Esophagus squamous epithelium (tissue), 5 donors: Measurements from ENCODE around the gene FOXP4. TPM values are rescaled to one million over a fixed set of nuclear protein-coding genes. Genes with fewer than 3 reads are reported as not detected.

Source experiments
- DNase-seq: peaks from one replicate; lab custom pipeline; 2025; lab: John Stamatoyannopoulos, UW
- H3K27ac ChIP-seq, 4 donors: fragments of 200-600 bp; sonication (generic); one replicate each; pipeline ENCODE4 v1.5.1; 2016 to 2019; ENCODE audit warnings: mild to moderate bottlenecking in 1 of 4
- H3K27me3 ChIP-seq, 4 donors: fragments of 200-600 bp; sonication (generic); 1 replicate in 3 of 4; 2 replicates in 1 of 4; pipeline versions ENCODE4 v1.5.1 to v1.6.0; 2017 to 2021; ENCODE audit warnings: antibody characterized with exemption in 1 of 4
- H3K36me3 ChIP-seq, 3 donors: fragments of 200-600 bp; sonication (generic); one replicate each; pipeline ENCODE4 v1.5.1; 2016 to 2019
- H3K4me1 ChIP-seq, 3 donors: fragments of 200-600 bp; sonication (generic); one replicate each; pipeline ENCODE4 v1.5.1; 2017 to 2019
- H3K4me3 ChIP-seq, 4 donors: fragments of 200-600 bp; sonication (generic); 1 replicate in 3 of 4; 2 replicates in 1 of 4; pipeline ENCODE4 v1.5.1; 2016 to 2019; ENCODE audit warnings: mild to moderate bottlenecking in 2 of 4, moderate library complexity in 1 of 4
- H3K9me3 ChIP-seq, 3 donors: fragments of 200-600 bp; sonication (generic); one replicate each; pipeline ENCODE4 v1.5.1; 2016 to 2019
- POLR2A ChIP-seq, 4 donors: fragments of 450-650 bp; IDR thresholded peaks; one replicate each; pipeline ENCODE4 v1.6.1; 2017; ENCODE audit warnings: antibody characterized with exemption in 4 of 4, mild to moderate bottlenecking in 4 of 4, moderate library complexity in 3 of 4
- WGBS, 2 donors: methylation state at CpG; one replicate each; pipeline ENCODE4 v1.1.5; 2018; 5-methylcytosine and 5-hydroxymethylcytosine counted together
- intact Hi-C: fragments of 100-400 bp; cut with DNase I; formaldehyde crosslinking; loops from one replicate; pipeline ENCODE4 v1.15.0; 2022
- total RNA-seq, 4 donors: library from RNA; depleted of rRNA; stranded (reverse); fragments of >200 nt; gene quantifications; one replicate each; pipeline ENCODE4 v1.1.0, GENCODE V29; 2016
- TF ChIP-seq, protein P1 (sequence below), 6 experiments: fragments of 450-650 bp in 4 of 6; fragments of 200-600 bp in 2 of 6; sonication (generic) in 2 of 6; IDR thresholded peaks; one replicate each; pipeline ENCODE4 v1.5.1; 2016 to 2019; ENCODE audit warnings: antibody characterized with exemption in 6 of 6, mild to moderate bottlenecking in 4 of 6, moderate library complexity in 4 of 6
- donor health status: DM: yes; HTN: yes; CAD: no.

Gene FOXP4
- total RNA-seq, 4 donors from 2014 or later = 2.2 to 10.3 (median 6.8) TPM

DNA sequence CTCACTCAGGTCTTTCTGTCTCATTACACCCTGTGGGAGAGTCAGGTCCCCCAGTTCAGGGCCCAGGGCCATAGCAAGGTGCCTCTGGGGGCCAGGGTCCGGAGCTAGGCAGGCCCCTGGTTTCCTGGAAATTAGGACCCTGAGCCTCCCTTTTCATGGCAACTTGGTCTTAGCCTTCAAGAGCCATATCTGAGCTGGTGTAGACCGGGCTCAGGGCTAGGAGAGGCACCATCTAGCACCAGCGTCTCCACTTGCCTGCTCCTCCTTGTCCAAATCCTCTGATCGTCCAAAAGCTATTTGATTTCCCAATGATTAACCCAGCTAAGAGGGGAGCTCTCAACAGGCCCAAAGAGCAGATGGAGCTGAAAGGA is 97.7 kb downstream of the FOXP4 start:
- Histone ChIP-seq H3K4me1 (peaks cover 2 to 37% (median 4%) of the 10 kb centered on the region in 3 donors), H3K4me3 (no peak overlapping the region), H3K27me3 (peaks cover 0 to 14% (median 0%) of the 10 kb centered on the region in 4 donors), H3K9me3 (no peaks in the 10 kb centered on the region), H3K27ac (no peak overlapping the region), H3K36me3 (peaks cover 0 to 38% (median 0%) of the 10 kb centered on the region in 3 donors)
- intact Hi-C loops = no loop called here
- TF ChIP-seq POLR2A (IDR thresholded peaks at IDR 0.05) = no peak
- TF ChIP-seq, protein P1, sequence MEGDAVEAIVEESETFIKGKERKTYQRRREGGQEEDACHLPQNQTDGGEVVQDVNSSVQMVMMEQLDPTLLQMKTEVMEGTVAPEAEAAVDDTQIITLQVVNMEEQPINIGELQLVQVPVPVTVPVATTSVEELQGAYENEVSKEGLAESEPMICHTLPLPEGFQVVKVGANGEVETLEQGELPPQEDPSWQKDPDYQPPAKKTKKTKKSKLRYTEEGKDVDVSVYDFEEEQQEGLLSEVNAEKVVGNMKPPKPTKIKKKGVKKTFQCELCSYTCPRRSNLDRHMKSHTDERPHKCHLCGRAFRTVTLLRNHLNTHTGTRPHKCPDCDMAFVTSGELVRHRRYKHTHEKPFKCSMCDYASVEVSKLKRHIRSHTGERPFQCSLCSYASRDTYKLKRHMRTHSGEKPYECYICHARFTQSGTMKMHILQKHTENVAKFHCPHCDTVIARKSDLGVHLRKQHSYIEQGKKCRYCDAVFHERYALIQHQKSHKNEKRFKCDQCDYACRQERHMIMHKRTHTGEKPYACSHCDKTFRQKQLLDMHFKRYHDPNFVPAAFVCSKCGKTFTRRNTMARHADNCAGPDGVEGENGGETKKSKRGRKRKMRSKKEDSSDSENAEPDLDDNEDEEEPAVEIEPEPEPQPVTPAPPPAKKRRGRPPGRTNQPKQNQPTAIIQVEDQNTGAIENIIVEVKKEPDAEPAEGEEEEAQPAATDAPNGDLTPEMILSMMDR (IDR thresholded peaks at IDR 0.05) = no peak
- no peak for DNase-seq
- WGBS, 2 donors = 50 to 80% methylated on average over 2 of the region's 4 CpGs

DNA sequence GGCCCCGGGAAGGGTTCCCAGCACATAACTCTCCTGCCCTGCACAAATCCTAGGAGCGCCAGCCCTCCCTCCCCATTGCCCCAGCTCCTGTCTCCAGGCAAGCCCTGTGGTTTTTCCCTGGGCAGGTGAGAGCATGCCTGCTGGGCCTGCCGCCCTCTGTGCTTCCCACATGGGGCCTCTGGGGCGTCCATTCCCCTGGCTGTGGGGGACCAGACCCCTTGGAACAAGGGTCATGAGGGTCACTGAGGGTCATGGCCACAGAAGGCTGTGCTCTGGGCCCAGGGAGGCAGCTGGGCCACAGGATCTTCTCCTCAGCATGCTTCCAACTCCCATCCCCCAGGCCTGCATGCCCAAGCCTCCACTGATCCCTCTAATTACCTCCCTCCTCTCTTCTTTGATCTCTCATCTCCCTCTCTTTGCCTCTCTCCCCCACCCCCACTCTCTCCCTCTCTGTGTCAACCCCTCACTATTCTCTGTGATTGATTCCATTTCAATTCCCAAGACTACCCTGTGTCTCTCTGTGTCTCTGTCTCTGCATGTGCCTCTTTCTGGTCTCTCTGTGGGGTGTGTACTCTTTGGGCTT is 98.2 kb downstream of the FOXP4 start:
- peaks cover 0 to 32% (median 4%) of the 10 kb centered on the region in 3 donors for H3K4me1 ChIP-seq
- DNase-seq = no peak
- TF ChIP-seq, protein P1 (IDR thresholded peaks at IDR 0.05) = no peak
- TF ChIP-seq POLR2A (IDR thresholded peaks at IDR 0.05) = no peak

DNA sequence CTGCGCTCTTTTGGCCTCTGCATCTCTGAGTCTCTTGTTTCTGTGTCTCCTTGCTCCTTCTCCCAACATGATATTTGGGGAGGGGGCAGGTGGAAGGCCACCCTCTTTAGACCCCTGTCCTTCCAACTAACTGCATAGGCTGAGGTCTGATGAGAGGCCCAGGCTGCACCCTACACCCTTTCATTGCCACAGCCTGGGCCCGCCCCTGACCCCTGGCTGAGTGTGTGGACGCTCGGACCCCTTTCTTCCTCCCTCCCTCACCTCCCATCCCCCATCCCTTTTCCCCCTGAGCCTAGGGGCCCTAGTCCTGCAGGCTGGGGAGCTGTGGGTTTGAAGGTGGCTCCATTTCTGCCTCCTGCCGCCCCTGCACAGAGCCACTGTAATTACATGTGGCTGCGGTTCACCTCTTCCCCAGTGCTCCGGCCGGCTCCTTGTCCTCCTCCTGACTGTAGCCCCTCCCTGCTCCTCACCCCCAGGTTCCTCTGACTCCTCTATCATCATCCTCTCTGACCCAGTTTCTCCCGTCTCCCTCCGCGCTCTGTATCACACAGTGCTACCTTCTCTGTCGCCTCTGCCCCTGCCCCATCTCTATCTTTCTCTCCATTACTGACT is 98.9 kb downstream of the FOXP4 start:
- 83 to 93% methylated on average over 12 of the region's 12 CpGs for WGBS, 2 donors
- no peak overlapping the region for H3K27ac ChIP-seq
- intact Hi-C loops = no loop called here
- H3K27me3 ChIP-seq = peaks cover 0 to 4% (median 0%) of the 10 kb centered on the region in 4 donors
- no peak overlapping the region for H3K4me3 ChIP-seq
- H3K4me1 ChIP-seq = peaks cover 0 to 26% (median 4%) of the 10 kb centered on the region in 3 donors
- peaks cover 0 to 45% (median 0%) of the 10 kb centered on the region in 3 donors for H3K36me3 ChIP-seq
- TF ChIP-seq POLR2A (IDR thresholded peaks at IDR 0.05) = no peak
- TF ChIP-seq, protein P1 (IDR thresholded peaks at IDR 0.05) = no peak
- DNase-seq = no peak
- H3K9me3 ChIP-seq = no peaks in the 10 kb centered on the region

More for the DNA sequence above, 98.2 kb downstream of the FOXP4 start:
- Histone ChIP-seq H3K27ac (no peak overlapping the region), H3K36me3 (peaks cover 0 to 43% (median 0%) of the 10 kb centered on the region in 3 donors), H3K4me3 (no peak overlapping the region), H3K9me3 (no peaks in the 10 kb centered on the region), H3K27me3 (peaks cover 0 to 9% (median 0%) of the 10 kb centered on the region in 4 donors)
- 69% methylated on average over 3 of the region's 4 CpGs; no CpG with 5 or more reads in 1 of the 2 donors for WGBS, 2 donors
- intact Hi-C loops = no loop called here

DNA sequence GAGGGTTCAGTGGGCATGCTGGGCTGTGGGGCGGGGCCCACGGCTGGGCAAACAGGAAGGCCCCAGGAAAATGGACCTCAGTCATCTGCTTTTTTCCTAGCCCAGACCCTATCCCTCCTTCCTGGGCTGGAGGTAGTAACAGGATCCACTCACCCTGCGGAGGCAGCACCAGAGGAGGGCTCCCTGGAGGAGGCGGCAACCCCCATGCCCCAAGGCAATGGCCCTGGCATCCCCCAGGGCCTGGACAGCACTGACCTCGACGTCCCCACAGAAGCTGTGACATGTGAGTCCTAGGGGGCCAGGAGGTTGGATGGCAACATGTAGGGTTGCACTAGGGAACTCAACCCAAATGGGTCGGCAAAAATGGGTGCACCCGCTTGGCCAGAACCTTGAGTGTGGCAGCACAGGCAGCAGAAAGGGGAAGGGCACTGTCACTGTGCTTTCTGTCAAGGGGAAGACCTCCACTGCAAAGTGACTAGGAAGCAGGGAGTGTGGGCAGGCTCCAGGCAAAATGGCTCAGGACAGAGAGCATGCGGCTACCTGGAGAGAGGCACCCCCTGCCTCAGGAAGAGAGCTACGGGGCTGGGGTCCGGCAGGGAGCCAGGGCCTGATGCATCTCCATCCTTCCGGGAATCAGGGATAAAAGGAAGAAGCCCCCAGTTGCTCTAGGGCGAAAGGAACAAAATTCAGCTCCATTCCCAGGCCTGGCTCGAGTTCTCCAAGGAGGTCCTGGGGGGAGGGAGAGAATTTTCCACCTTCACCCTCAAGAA is 100.0 kb downstream of the FOXP4 start:
- no peak for DNase-seq
- H3K36me3 ChIP-seq = peaks cover 0 to 53% (median 0%) of the 10 kb centered on the region in 3 donors
- intact Hi-C loops = no loop called here
- no peak overlapping the region for H3K4me3 ChIP-seq
- H3K4me1 ChIP-seq = peaks cover 0 to 26% (median 4%) of the 10 kb centered on the region in 3 donors
- no peaks in the 10 kb centered on the region for H3K9me3 ChIP-seq
- TF ChIP-seq, protein P1 (IDR thresholded peaks at IDR 0.05) = no peak
- TF ChIP-seq POLR2A (IDR thresholded peaks at IDR 0.05) = no peak
- 86 to 92% methylated on average over 7 to 8 of the region's 14 CpGs for WGBS, 2 donors
- no peak overlapping the region for H3K27ac ChIP-seq
- peaks cover 0 to 4% (median 0%) of the 10 kb centered on the region in 4 donors for H3K27me3 ChIP-seq
